ENCODE results near the gene NEK6.

Gene NEK6

GRCh38 chr9:124332361-124333202 is 74.8 kb downstream of the NEK6 start:
- WGBS, 2 donors (ENCODE audit: extremely low coverage in 2 of 2, insufficient read length in 2 of 2, insufficient replicate concordance in 1 of 2), result no CpG with 5 or more reads among the region's 28 CpGs
- no peak overlapping the region for H4K8ac ChIP-seq (ENCODE audit: low read depth, low read length)
- H2BK15ac ChIP-seq (ENCODE audit: low read length), result no peak overlapping the region
- no peak overlapping the region for H2BK12ac ChIP-seq (ENCODE audit: low read length)
- H3K4ac ChIP-seq (ENCODE audit: low read length), result no peak overlapping the region
- H2BK120ac ChIP-seq (ENCODE audit: low read depth, low read length), result no peak overlapping the region
- H3K4me1 ChIP-seq (ENCODE audit: control insufficient read depth in 2 of 2, insufficient read depth in 1 of 2, low read depth in 1 of 2, low read length in 2 of 2), result peaks cover 3 to 6% of the 10 kb centered on the region in 2 donors
- H4K91ac ChIP-seq (ENCODE audit: low read depth, low read length, poor library complexity), result peak overlapping the region; percentile 56
- H3K9ac ChIP-seq (ENCODE audit: low read depth, low read length, poor library complexity), result no peak overlapping the region
- peak overlapping the region; percentile 25 for H3K14ac ChIP-seq (ENCODE audit: low read length)
- no peak for DNase-seq (ENCODE audit: low spot score)
- no peak overlapping the region for H3K4me2 ChIP-seq (ENCODE audit: insufficient read depth, low read length, poor library complexity, severe bottlenecking)
- H3K9me3 ChIP-seq (replicated peaks in 1 of 2; ENCODE audit: control insufficient read depth in 2 of 2, insufficient read depth in 1 of 2, low read depth in 1 of 2, low read length in 2 of 2), result peaks cover 6 to 11% of the 10 kb centered on the region in 2 donors
- H2AK5ac ChIP-seq (ENCODE audit: low read depth, low read length), result no peak overlapping the region
- H3K18ac ChIP-seq (ENCODE audit: low read length), result peak overlapping the region; percentile 60
- peaks cover 4% of the 10 kb centered on the region for H3K79me1 ChIP-seq (ENCODE audit: low read depth, low read length)
- H3K36me3 ChIP-seq (replicated peaks in 1 of 2; ENCODE audit: control insufficient read depth in 2 of 2, insufficient read depth in 2 of 2, low read length in 2 of 2), result peaks cover 35 to 95% of the 10 kb centered on the region in 2 donors
- H3K27me3 ChIP-seq (ENCODE audit: control insufficient read depth in 3 of 3, insufficient read depth in 3 of 3, low read depth in 1 of 3, low read length in 3 of 3), result no peaks in the 10 kb centered on the region
- H2AFZ ChIP-seq (ENCODE audit: low read length), result no peak overlapping the region
- H3K23ac ChIP-seq (ENCODE audit: low read depth, low read length, poor library complexity), result no peak overlapping the region
- no peak overlapping the region for H3K27ac ChIP-seq (replicated peaks; ENCODE audit: low read length)
- no peak overlapping the region for H3K4me3 ChIP-seq (ENCODE audit: low read length in 2 of 2)
- peak overlapping the region; percentile 57 for H2BK5ac ChIP-seq (ENCODE audit: low read length)

- H3K4me3 ChIP-seq (ENCODE audit: low read length in 2 of 2), result no peak overlapping the region
- no peak overlapping the region for H3K27ac ChIP-seq (replicated peaks; ENCODE audit: low read length)
- peaks cover 8 to 17% of the 10 kb centered on the region in 2 donors for H3K9me3 ChIP-seq (replicated peaks in 1 of 2; ENCODE audit: control insufficient read depth in 2 of 2, insufficient read depth in 1 of 2, low read depth in 1 of 2, low read length in 2 of 2)
- no CpG with 5 or more reads among the region's 7 CpGs for WGBS, 2 donors (ENCODE audit: extremely low coverage in 2 of 2, insufficient read length in 2 of 2, insufficient replicate concordance in 1 of 2)
- peaks cover 3 to 6% of the 10 kb centered on the region in 2 donors for H3K4me1 ChIP-seq (ENCODE audit: control insufficient read depth in 2 of 2, insufficient read depth in 1 of 2, low read depth in 1 of 2, low read length in 2 of 2)
- H2BK5ac ChIP-seq (ENCODE audit: low read length), result no peak overlapping the region
- no peak overlapping the region for H3K14ac ChIP-seq (ENCODE audit: low read length)
- no peak overlapping the region for H2BK15ac ChIP-seq (ENCODE audit: low read length)
- no peak overlapping the region for H3K4ac ChIP-seq (ENCODE audit: low read length)
- no peak overlapping the region for H2BK120ac ChIP-seq (ENCODE audit: low read depth, low read length)
- H3K23ac ChIP-seq (ENCODE audit: low read depth, low read length, poor library complexity), result no peak overlapping the region
- H3K79me1 ChIP-seq (ENCODE audit: low read depth, low read length), result peaks cover 2% of the 10 kb centered on the region
- DNase-seq (ENCODE audit: low spot score), result no peak
- no peak overlapping the region for H2BK12ac ChIP-seq (ENCODE audit: low read length)
- H3K36me3 ChIP-seq (replicated peaks in 1 of 2; ENCODE audit: control insufficient read depth in 2 of 2, insufficient read depth in 2 of 2, low read length in 2 of 2), result peaks cover 35 to 95% of the 10 kb centered on the region in 2 donors
- no peak overlapping the region for H3K4me2 ChIP-seq (ENCODE audit: insufficient read depth, low read length, poor library complexity, severe bottlenecking)
- H3K9ac ChIP-seq (ENCODE audit: low read depth, low read length, poor library complexity), result no peak overlapping the region
- no peaks in the 10 kb centered on the region for H3K27me3 ChIP-seq (ENCODE audit: control insufficient read depth in 3 of 3, insufficient read depth in 3 of 3, low read depth in 1 of 3, low read length in 3 of 3)
- no peak overlapping the region for H4K8ac ChIP-seq (ENCODE audit: low read depth, low read length)
- H2AK5ac ChIP-seq (ENCODE audit: low read depth, low read length), result no peak overlapping the region
- H2AFZ ChIP-seq (ENCODE audit: low read length), result no peak overlapping the region
- H3K18ac ChIP-seq (ENCODE audit: low read length), result peak overlapping the region; percentile 11
- H4K91ac ChIP-seq (ENCODE audit: low read depth, low read length, poor library complexity), result no peak overlapping the region
Observed at GRCh38 chr9:124333203-124333579, 75.4 kb downstream of the NEK6 start.

DNA sequence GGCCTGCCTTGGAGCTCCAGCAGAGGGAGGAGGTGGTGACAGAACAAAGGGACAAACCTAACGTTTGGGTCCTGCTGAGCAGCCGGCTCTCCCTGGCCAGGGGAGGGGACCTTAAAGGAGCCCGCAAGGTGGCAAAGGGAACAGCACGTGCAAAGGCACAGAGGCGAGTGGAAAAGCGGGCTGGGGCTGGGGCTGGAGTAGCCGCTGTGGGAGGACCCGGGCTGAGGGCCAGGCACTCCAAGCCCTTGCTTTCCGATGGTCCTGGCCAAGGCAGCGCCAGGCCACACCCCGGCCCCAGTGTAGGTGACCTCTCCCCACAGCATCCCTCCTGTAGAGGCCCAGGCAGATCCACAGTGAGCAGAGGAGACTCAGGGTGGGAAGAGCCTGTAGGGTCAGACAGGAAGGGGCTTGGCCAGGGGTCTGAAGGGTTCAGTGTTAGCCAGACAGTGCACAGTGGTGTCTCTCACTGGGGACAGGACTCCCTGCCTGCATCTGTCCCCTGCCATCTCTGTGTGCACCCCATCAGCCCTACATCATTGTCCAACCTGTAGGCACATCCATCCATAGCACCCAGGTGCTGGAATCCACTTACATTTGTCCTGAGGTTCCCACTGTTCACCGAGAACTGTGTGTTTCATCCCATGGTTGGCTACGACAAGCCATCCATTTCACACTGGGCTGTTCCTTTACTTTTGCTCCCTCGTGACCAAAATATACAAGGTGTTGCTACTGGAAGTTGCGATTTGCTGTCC is 77.0 kb downstream of the NEK6 start:
- Histone ChIP-seq H4K8ac (ENCODE audit: low read depth, low read length) (no peak overlapping the region), H3K79me1 (ENCODE audit: low read depth, low read length) (peaks cover 2% of the 10 kb centered on the region), H2BK12ac (ENCODE audit: low read length) (no peak overlapping the region)

GRCh38 chr9:124335320-124335707 is 77.6 kb downstream of the NEK6 start:
- Histone ChIP-seq H3K4ac (ENCODE audit: low read length) (no peak overlapping the region), H4K91ac (ENCODE audit: low read depth, low read length, poor library complexity) (no peak overlapping the region), H3K27me3 (ENCODE audit: control insufficient read depth in 3 of 3, insufficient read depth in 3 of 3, low read depth in 1 of 3, low read length in 3 of 3) (no peaks in the 10 kb centered on the region), H4K8ac (ENCODE audit: low read depth, low read length) (no peak overlapping the region), H3K4me2 (ENCODE audit: insufficient read depth, low read length, poor library complexity, severe bottlenecking) (no peak overlapping the region), H2BK12ac (ENCODE audit: low read length) (no peak overlapping the region), H3K79me1 (ENCODE audit: low read depth, low read length) (peaks cover 2% of the 10 kb centered on the region), H2BK5ac (ENCODE audit: low read length) (no peak overlapping the region), H3K14ac (ENCODE audit: low read length) (no peak overlapping the region), H3K18ac (ENCODE audit: low read length) (no peak overlapping the region), H2BK120ac (ENCODE audit: low read depth, low read length) (no peak overlapping the region), H2BK15ac (ENCODE audit: low read length) (no peak overlapping the region), H3K9me3 (replicated peaks in 1 of 2; ENCODE audit: control insufficient read depth in 2 of 2, insufficient read depth in 1 of 2, low read depth in 1 of 2, low read length in 2 of 2) (peaks cover 8 to 21% of the 10 kb centered on the region in 2 donors), H2AK5ac (ENCODE audit: low read depth, low read length) (no peak overlapping the region), H3K4me1 (ENCODE audit: control insufficient read depth in 2 of 2, insufficient read depth in 1 of 2, low read depth in 1 of 2, low read length in 2 of 2) (peaks cover 10 to 17% of the 10 kb centered on the region in 2 donors), H2AFZ (ENCODE audit: low read length) (no peak overlapping the region), H3K36me3 (replicated peaks in 1 of 2; ENCODE audit: control insufficient read depth in 2 of 2, insufficient read depth in 2 of 2, low read length in 2 of 2) (peaks cover 29 to 90% of the 10 kb centered on the region in 2 donors), H3K4me3 (ENCODE audit: low read length in 2 of 2) (no peak overlapping the region), H3K27ac (replicated peaks; ENCODE audit: low read length) (no peak overlapping the region), H3K9ac (ENCODE audit: low read depth, low read length, poor library complexity) (no peak overlapping the region), H3K23ac (ENCODE audit: low read depth, low read length, poor library complexity) (no peak overlapping the region)
- no peak for DNase-seq (ENCODE audit: low spot score)
- no CpG with 5 or more reads among the region's 14 CpGs for WGBS, 2 donors (ENCODE audit: extremely low coverage in 2 of 2, insufficient read length in 2 of 2, insufficient replicate concordance in 1 of 2)

More for the DNA sequence above, 77.0 kb downstream of the NEK6 start:
- Histone ChIP-seq H2AFZ (ENCODE audit: low read length) (no peak overlapping the region), H3K36me3 (replicated peaks in 1 of 2; ENCODE audit: control insufficient read depth in 2 of 2, insufficient read depth in 2 of 2, low read length in 2 of 2) (peaks cover 32 to 91% of the 10 kb centered on the region in 2 donors), H3K18ac (ENCODE audit: low read length) (peak overlapping the region; percentile 72), H2BK5ac (ENCODE audit: low read length) (no peak overlapping the region), H3K27me3 (ENCODE audit: control insufficient read depth in 3 of 3, insufficient read depth in 3 of 3, low read depth in 1 of 3, low read length in 3 of 3) (no peaks in the 10 kb centered on the region), H3K4me2 (ENCODE audit: insufficient read depth, low read length, poor library complexity, severe bottlenecking) (no peak overlapping the region), H3K14ac (ENCODE audit: low read length) (no peak overlapping the region), H3K4ac (ENCODE audit: low read length) (peak overlapping the region; percentile 26), H4K91ac (ENCODE audit: low read depth, low read length, poor library complexity) (no peak overlapping the region), H3K4me1 (ENCODE audit: control insufficient read depth in 2 of 2, insufficient read depth in 1 of 2, low read depth in 1 of 2, low read length in 2 of 2) (peaks cover 9 to 12% of the 10 kb centered on the region in 2 donors), H3K9me3 (replicated peaks in 1 of 2; ENCODE audit: control insufficient read depth in 2 of 2, insufficient read depth in 1 of 2, low read depth in 1 of 2, low read length in 2 of 2) (peaks cover 8 to 21% of the 10 kb centered on the region in 2 donors), H2AK5ac (ENCODE audit: low read depth, low read length) (no peak overlapping the region), H2BK15ac (ENCODE audit: low read length) (no peak overlapping the region), H3K27ac (replicated peaks; ENCODE audit: low read length) (no peak overlapping the region), H3K9ac (ENCODE audit: low read depth, low read length, poor library complexity) (peak overlapping the region; percentile 15), H3K23ac (ENCODE audit: low read depth, low read length, poor library complexity) (no peak overlapping the region), H2BK120ac (ENCODE audit: low read depth, low read length) (no peak overlapping the region), H3K4me3 (ENCODE audit: low read length in 2 of 2) (no peak overlapping the region)
- DNase-seq (ENCODE audit: low spot score), result no peak
- no CpG with 5 or more reads among the region's 15 CpGs for WGBS, 2 donors (ENCODE audit: extremely low coverage in 2 of 2, insufficient read length in 2 of 2, insufficient replicate concordance in 1 of 2)

Data from neuronal stem cell (in vitro differentiated cells).